ENCODE measurements around the gene MREG.

DNA sequence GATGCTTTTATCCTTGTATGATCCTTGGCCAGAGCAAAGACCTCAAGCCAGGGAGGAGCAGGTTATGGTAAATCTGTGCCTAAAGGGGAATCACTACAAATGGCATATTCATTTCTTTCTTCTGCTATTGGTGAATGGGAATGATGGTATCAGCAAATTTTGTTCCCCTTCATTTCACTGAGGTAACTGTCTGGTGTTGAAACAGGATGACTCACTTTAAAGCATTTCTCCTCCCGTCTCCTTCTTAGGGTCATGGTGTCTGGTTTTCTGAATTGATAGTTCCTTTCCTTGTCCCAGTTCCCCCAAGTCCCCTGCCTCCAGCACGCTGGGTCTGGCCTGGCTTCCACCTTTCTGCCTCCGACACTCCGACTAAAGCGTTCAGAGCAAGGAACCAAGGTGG is 109.2 kb downstream of the MREG start:
- TF ChIP-seq, protein P1, sequence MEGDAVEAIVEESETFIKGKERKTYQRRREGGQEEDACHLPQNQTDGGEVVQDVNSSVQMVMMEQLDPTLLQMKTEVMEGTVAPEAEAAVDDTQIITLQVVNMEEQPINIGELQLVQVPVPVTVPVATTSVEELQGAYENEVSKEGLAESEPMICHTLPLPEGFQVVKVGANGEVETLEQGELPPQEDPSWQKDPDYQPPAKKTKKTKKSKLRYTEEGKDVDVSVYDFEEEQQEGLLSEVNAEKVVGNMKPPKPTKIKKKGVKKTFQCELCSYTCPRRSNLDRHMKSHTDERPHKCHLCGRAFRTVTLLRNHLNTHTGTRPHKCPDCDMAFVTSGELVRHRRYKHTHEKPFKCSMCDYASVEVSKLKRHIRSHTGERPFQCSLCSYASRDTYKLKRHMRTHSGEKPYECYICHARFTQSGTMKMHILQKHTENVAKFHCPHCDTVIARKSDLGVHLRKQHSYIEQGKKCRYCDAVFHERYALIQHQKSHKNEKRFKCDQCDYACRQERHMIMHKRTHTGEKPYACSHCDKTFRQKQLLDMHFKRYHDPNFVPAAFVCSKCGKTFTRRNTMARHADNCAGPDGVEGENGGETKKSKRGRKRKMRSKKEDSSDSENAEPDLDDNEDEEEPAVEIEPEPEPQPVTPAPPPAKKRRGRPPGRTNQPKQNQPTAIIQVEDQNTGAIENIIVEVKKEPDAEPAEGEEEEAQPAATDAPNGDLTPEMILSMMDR (IDR thresholded peaks at IDR 0.05), result no peak
- no peak for TF ChIP-seq POLR2A (IDR thresholded peaks at IDR 0.05)

Data from testis (tissue), 2 donors.